Measurements from ENCODE around the gene ENDOV.
A peak's percentile ranks its signal among the peaks of the same experiment; 100 is the strongest.

The ENDOV gene

GRCh38 chr17:80476877-80477646 lies 62.1 kb downstream of the ENDOV start:
- peak; percentile 91 for DNase-seq
- Histone ChIP-seq H3K36me3 (peaks cover 35% of the 10 kb centered on the region), H3K27ac (peak overlapping the region; percentile 86), H3K9me3 (ENCODE audit: severe bottlenecking) (no peaks in the 10 kb centered on the region), H3K27me3 (ENCODE audit: insufficient read depth, low read depth, severe bottlenecking) (no peaks in the 10 kb centered on the region), H3K4me3 (ENCODE audit: low read depth, low read length) (peak overlapping the region; percentile 85)
- TF ChIP-seq CTCF (IDR thresholded peaks at IDR 0.05; ENCODE audit: low read depth, low read length), result no peak

GRCh38 chr17:80477647-80478478 lies 62.9 kb downstream of the ENDOV start:
- Histone ChIP-seq H3K36me3 (peaks cover 27% of the 10 kb centered on the region), H3K27ac (peak overlapping the region; percentile 86), H3K9me3 (ENCODE audit: severe bottlenecking) (no peaks in the 10 kb centered on the region), H3K27me3 (ENCODE audit: insufficient read depth, low read depth, severe bottlenecking) (no peaks in the 10 kb centered on the region), H3K4me3 (ENCODE audit: low read depth, low read length) (peak overlapping the region; percentile 85)
- peak; percentile 86 for TF ChIP-seq CTCF (IDR thresholded peaks at IDR 0.05; ENCODE audit: low read depth, low read length)
- peak; percentile 94 for DNase-seq

GRCh38 chr17:80478487-80479245 lies 63.7 kb downstream of the ENDOV start:
- Histone ChIP-seq H3K36me3 (peaks cover 19% of the 10 kb centered on the region), H3K27ac (peak overlapping the region; percentile 86), H3K4me3 (ENCODE audit: low read depth, low read length) (peak overlapping the region; percentile 85), H3K9me3 (ENCODE audit: severe bottlenecking) (no peaks in the 10 kb centered on the region), H3K27me3 (ENCODE audit: insufficient read depth, low read depth, severe bottlenecking) (no peaks in the 10 kb centered on the region)
- DNase-seq, result no peak
- TF ChIP-seq CTCF (IDR thresholded peaks at IDR 0.05; ENCODE audit: low read depth, low read length), result no peak

- no peak for TF ChIP-seq CTCF (IDR thresholded peaks at IDR 0.05; ENCODE audit: low read depth, low read length)
- Histone ChIP-seq H3K27ac (no peak overlapping the region), H3K9me3 (ENCODE audit: severe bottlenecking) (no peaks in the 10 kb centered on the region), H3K36me3 (peaks cover 13% of the 10 kb centered on the region), H3K27me3 (ENCODE audit: insufficient read depth, low read depth, severe bottlenecking) (no peaks in the 10 kb centered on the region), H3K4me3 (ENCODE audit: low read depth, low read length) (no peak overlapping the region)
- no peak for DNase-seq
Observed at GRCh38 chr17:80479246-80479566, 64.2 kb downstream of the ENDOV start.

- no peak overlapping the region for H3K27ac ChIP-seq
- H3K9me3 ChIP-seq (ENCODE audit: severe bottlenecking), result no peaks in the 10 kb centered on the region
- no peak for TF ChIP-seq CTCF (IDR thresholded peaks at IDR 0.05; ENCODE audit: low read depth, low read length)
- no peak overlapping the region for H3K4me3 ChIP-seq (ENCODE audit: low read depth, low read length)
- no peaks in the 10 kb centered on the region for H3K27me3 ChIP-seq (ENCODE audit: insufficient read depth, low read depth, severe bottlenecking)
- DNase-seq, result no peak
- peaks cover 3% of the 10 kb centered on the region for H3K36me3 ChIP-seq
Observed at GRCh38 chr17:80480248-80480647, 65.3 kb downstream of the ENDOV start.
